GM23338 (cell line): ENCODE data around the gene COL4A2. TPM values are rescaled to one million over a fixed set of nuclear protein-coding genes. Genes with fewer than 3 reads are reported as not detected.

Source experiments
- ATAC-seq: fragments of 200-7000 bp; cut with Tn5 transposase; 3 replicates; pipeline ENCODE4 v1.9.1; 2020
- DNase-seq: peaks from one replicate; pipeline ENCODE4 v3.0.0-alpha.2; 2015; ENCODE audit warnings: low spot score
- H2AFZ ChIP-seq: fragments of 200-600 bp; sonication (generic); 2 replicates; pipeline ENCODE4 v1.8.0; 2016; ENCODE audit warnings: antibody characterized with exemption, mild to moderate bottlenecking, moderate library complexity
- H3F3A ChIP-seq: fragments of 200-600 bp; sonication (generic); replicated peaks from 2 replicates; pipeline ENCODE4 v1.8.0; 2017; ENCODE audit warnings: antibody characterized with exemption, mixed run types, low read depth
- H3K27ac ChIP-seq: fragments of 200-600 bp; sonication (generic); 2 replicates; pipeline ENCODE4 v1.6.1; 2016; ENCODE audit warnings: low read depth
- H3K27me3 ChIP-seq: fragments of 200-600 bp; sonication (generic); 2 replicates; pipeline ENCODE4 v1.8.0; 2016; ENCODE audit warnings: mild to moderate bottlenecking, mixed run types, moderate library complexity; ENCODE audit not compliant: insufficient read depth
- H3K36me3 ChIP-seq: fragments of 200-600 bp; sonication (generic); 2 replicates; pipeline ENCODE4 v1.8.0; 2016; ENCODE audit warnings: mild to moderate bottlenecking; ENCODE audit not compliant: insufficient read depth
- H3K4me1 ChIP-seq: fragments of 200-600 bp; sonication (generic); 2 replicates; pipeline ENCODE4 v1.8.0; 2016; ENCODE audit warnings: mild to moderate bottlenecking, moderate library complexity; ENCODE audit not compliant: insufficient read depth
- H3K4me2 ChIP-seq: fragments of 200-600 bp; sonication (generic); 2 replicates; pipeline ENCODE4 v1.7.1; 2017; ENCODE audit warnings: mixed run types
- H3K4me3 ChIP-seq: fragments of 200-600 bp; sonication (generic); 2 replicates; pipeline ENCODE4 v1.6.1; 2016; ENCODE audit warnings: mixed run types
- H3K79me2 ChIP-seq: fragments of 200-600 bp; sonication (generic); replicated peaks from 2 replicates; pipeline ENCODE4 v1.8.0; 2017; ENCODE audit warnings: mild to moderate bottlenecking; ENCODE audit not compliant: insufficient read depth
- H3K9me2 ChIP-seq: fragments of 200-600 bp; sonication (generic); 2 replicates; pipeline ENCODE4 v1.8.0; 2017; ENCODE audit not compliant: insufficient read depth
- H4K20me1 ChIP-seq: fragments of 200-600 bp; sonication (generic); replicated peaks from 2 replicates; pipeline ENCODE4 v1.8.0; 2017; ENCODE audit warnings: mild to moderate bottlenecking; ENCODE audit not compliant: insufficient read depth
- H3K27ac Mint-ChIP-seq: 2 replicates; pipeline ENCODE4 v1.8.0; 2020; ENCODE audit warnings: inconsistent platforms, mild to moderate bottlenecking, moderate library complexity, mixed read lengths
- H3K27me3 Mint-ChIP-seq: 3 replicates; pipeline ENCODE4 v1.8.0; 2022; ENCODE audit warnings: low read depth, mild to moderate bottlenecking, moderate library complexity, mixed read lengths, inconsistent platforms; ENCODE audit not compliant: insufficient read depth, poor library complexity
- H3K36me3 Mint-ChIP-seq: 3 replicates; pipeline ENCODE4 v1.8.0; 2021; ENCODE audit warnings: low read depth, mild to moderate bottlenecking, inconsistent platforms, moderate library complexity, mixed read lengths
- H3K4me1 Mint-ChIP-seq: 3 replicates; pipeline ENCODE4 v1.8.0; 2020; ENCODE audit warnings: mild to moderate bottlenecking, inconsistent platforms, mixed read lengths
- H3K4me3 Mint-ChIP-seq: 3 replicates; pipeline ENCODE4 v1.8.0; 2021; ENCODE audit warnings: moderate library complexity, mild to moderate bottlenecking, inconsistent platforms, mixed read lengths
- H3K9me3 Mint-ChIP-seq: 3 replicates; pipeline ENCODE4 v1.8.0; 2020; ENCODE audit warnings: moderate library complexity, mild to moderate bottlenecking, inconsistent platforms, mixed read lengths
- CREB1 ChIP-seq: fragments of 250-450 bp; sonication (Bioruptor Pico); IDR thresholded peaks from 2 replicates; pipeline ENCODE4 v1.5.0; 2020; ENCODE audit warnings: low read depth, mild to moderate bottlenecking, moderate library complexity
- CTCF ChIP-seq, 2 experiments: fragments of 200-600 bp in 1 of 2; sonication (generic) in 1 of 2; conservative IDR thresholded peaks; 2 replicates each; pipeline versions ENCODE4 v1.5.1 to v1.6.1; 2016 to 2017; ENCODE audit warnings: antibody characterized with exemption in 2 of 2, low read depth in 2 of 2, mild to moderate bottlenecking in 2 of 2, moderate library complexity in 1 of 2
- ETS1 ChIP-seq: IDR thresholded peaks from 2 replicates; pipeline ENCODE4 v1.6.1; 2016; ENCODE audit warnings: antibody characterized with exemption
- EZH2 ChIP-seq: fragments of 200-600 bp; sonication (generic); IDR thresholded peaks from one replicate; pipeline ENCODE4 v1.8.0; 2017; ENCODE audit warnings: antibody characterized with exemption, mild to moderate bottlenecking, low read depth; ENCODE audit not compliant: unreplicated experiment
- EZH2phosphoT487 ChIP-seq: fragments of 200-600 bp; sonication (generic); IDR thresholded peaks from one replicate; pipeline ENCODE4 v1.8.1; 2018; ENCODE audit warnings: antibody characterized with exemption; ENCODE audit not compliant: unreplicated experiment
- JUNB ChIP-seq: IDR thresholded peaks from one replicate; pipeline ENCODE4 v1.6.1; 2016; ENCODE audit warnings: antibody characterized with exemption; ENCODE audit not compliant: unreplicated experiment
- NANOG ChIP-seq: IDR thresholded peaks from 2 replicates; pipeline ENCODE4 v1.6.1; 2016; ENCODE audit warnings: antibody characterized with exemption, borderline replicate concordance
- POLR2AphosphoS5 ChIP-seq: IDR thresholded peaks from 2 replicates; pipeline ENCODE4 v1.6.1; 2016; ENCODE audit warnings: antibody characterized with exemption, low read depth
- REST ChIP-seq: IDR thresholded peaks from one replicate; pipeline ENCODE4 v1.6.1; 2018; ENCODE audit warnings: antibody characterized with exemption; ENCODE audit not compliant: unreplicated experiment
- STAT1 ChIP-seq: IDR thresholded peaks from one replicate; pipeline ENCODE4 v1.6.1; 2016; ENCODE audit warnings: antibody characterized with exemption; ENCODE audit not compliant: unreplicated experiment
- ZNF114 ChIP-seq: fragments of 250-450 bp; sonication (Bioruptor Pico); IDR thresholded peaks from 2 replicates; pipeline ENCODE4 v1.5.0; 2020; ENCODE audit warnings: mild to moderate bottlenecking, moderate library complexity
- ZNF331 ChIP-seq: fragments of 250-450 bp; sonication (Bioruptor Pico); IDR thresholded peaks from 2 replicates; pipeline ENCODE4 v1.5.0; 2020; ENCODE audit warnings: low read depth, mild to moderate bottlenecking, moderate library complexity
- ZNF462 ChIP-seq: fragments of 250-450 bp; sonication (Bioruptor Pico); IDR thresholded peaks from 2 replicates; pipeline ENCODE4 v1.5.0; 2020; ENCODE audit warnings: mild to moderate bottlenecking, moderate library complexity
- polyA plus RNA-seq: library from polyadenylated mRNA; unstranded; fragments of >200 nt; fragmentation: Nextera tagmentation; extraction: Ambion mirVana; gene quantifications from 2 replicates; pipeline ENCODE4 v1.2.1, GENCODE V29; 2016
- total RNA-seq: library from RNA; depleted of rRNA; stranded (reverse); fragments of >200 nt; shearing (Covaris generic); gene quantifications from 2 replicates; pipeline ENCODE4 v1.2.3, GENCODE V29; 2014

The COL4A2 gene
- total and polyA plus RNA-seq, 2 experiments from 2014 or later, result 37.4 to 131 TPM

- Mint-ChIP-seq H3K36me3 (peaks cover 11% of the 10 kb centered on the region), H3K4me3 (no peak overlapping the region; the same call in 2 of the 3 replicates), H3K27ac (peak overlapping the region; percentile 67; the same call in 1 of the 2 replicates), H3K27me3 (peaks cover 12% of the 10 kb centered on the region), H3K4me1 (peaks cover 29% of the 10 kb centered on the region), H3K9me3 (no peaks in the 10 kb centered on the region; the same call in 2 of the 3 replicates)
- Histone ChIP-seq H3K27ac (no peak overlapping the region), H3K27me3 (no peaks in the 10 kb centered on the region), H3K4me3 (no peak overlapping the region), H4K20me1 (no peaks in the 10 kb centered on the region), H3K4me1 (peaks cover 6% of the 10 kb centered on the region; the same call in 1 of the 2 replicates), H3K79me2 (no peaks in the 10 kb centered on the region; the same call in 1 of the 2 replicates), H3K36me3 (no peaks in the 10 kb centered on the region; the same call in 1 of the 2 replicates), H3K4me2 (no peak overlapping the region), H3K9me2 (no peaks in the 10 kb centered on the region), H3F3A (no peaks in the 10 kb centered on the region), H2AFZ (no peak overlapping the region)
- no peak for TF ChIP-seq ETS1
- no peak for TF ChIP-seq ZNF331
- no peak for TF ChIP-seq REST
- no peak for TF ChIP-seq NANOG
- TF ChIP-seq STAT1, result no peak
- no peak for TF ChIP-seq CREB1 (CRISPR knock-in tag)
- TF ChIP-seq EZH2phosphoT487, result no peak
- no peak for TF ChIP-seq ZNF462 (CRISPR knock-in tag)
- no peak for TF ChIP-seq EZH2
- TF ChIP-seq ZNF114 (CRISPR knock-in tag), result no peak
- no peak for TF ChIP-seq CTCF (conservative IDR thresholded peaks at IDR 0.05; ENCODE audit: low read depth in 2 of 2)
- TF ChIP-seq JUNB, result no peak
- no peak for TF ChIP-seq POLR2AphosphoS5
- peak; percentile 8; the same call in 1 of the 3 replicates for ATAC-seq
- no peak for DNase-seq
These were observed 100.4 kb downstream of the COL4A2 start for GRCh38 chr13:110407531-110407930.
